Lower leg skin (tissue), 3 donors: ENCODE measurements around the gene RALGPS2.

Experiments used
- POLR2A ChIP-seq, 2 donors: fragments of 450-650 bp; IDR thresholded peaks; one replicate each; pipeline ENCODE4 v1.6.1; 2016 to 2017; ENCODE audit warnings: antibody characterized with exemption in 2 of 2, mild to moderate bottlenecking in 1 of 2, moderate library complexity in 1 of 2
- TF ChIP-seq, protein P1 (sequence below), 3 donors: fragments of 450-650 bp; IDR thresholded peaks; one replicate each; pipeline ENCODE4 v1.5.1; 2016; ENCODE audit warnings: antibody characterized with exemption in 3 of 3, mild to moderate bottlenecking in 3 of 3, moderate library complexity in 2 of 3

- TF ChIP-seq, protein P1, sequence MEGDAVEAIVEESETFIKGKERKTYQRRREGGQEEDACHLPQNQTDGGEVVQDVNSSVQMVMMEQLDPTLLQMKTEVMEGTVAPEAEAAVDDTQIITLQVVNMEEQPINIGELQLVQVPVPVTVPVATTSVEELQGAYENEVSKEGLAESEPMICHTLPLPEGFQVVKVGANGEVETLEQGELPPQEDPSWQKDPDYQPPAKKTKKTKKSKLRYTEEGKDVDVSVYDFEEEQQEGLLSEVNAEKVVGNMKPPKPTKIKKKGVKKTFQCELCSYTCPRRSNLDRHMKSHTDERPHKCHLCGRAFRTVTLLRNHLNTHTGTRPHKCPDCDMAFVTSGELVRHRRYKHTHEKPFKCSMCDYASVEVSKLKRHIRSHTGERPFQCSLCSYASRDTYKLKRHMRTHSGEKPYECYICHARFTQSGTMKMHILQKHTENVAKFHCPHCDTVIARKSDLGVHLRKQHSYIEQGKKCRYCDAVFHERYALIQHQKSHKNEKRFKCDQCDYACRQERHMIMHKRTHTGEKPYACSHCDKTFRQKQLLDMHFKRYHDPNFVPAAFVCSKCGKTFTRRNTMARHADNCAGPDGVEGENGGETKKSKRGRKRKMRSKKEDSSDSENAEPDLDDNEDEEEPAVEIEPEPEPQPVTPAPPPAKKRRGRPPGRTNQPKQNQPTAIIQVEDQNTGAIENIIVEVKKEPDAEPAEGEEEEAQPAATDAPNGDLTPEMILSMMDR (IDR thresholded peaks at IDR 0.05): no peak
- TF ChIP-seq POLR2A (IDR thresholded peaks at IDR 0.05): no peak
Observed at GRCh38 chr1:178682886-178683285, 42.2 kb upstream of the RALGPS2 start.
